NCI-H1092 treated with DMSO at 0.1 percent for 48 hours (cell line): ENCODE measurements around the gene SPN.
A peak's percentile ranks its signal among the peaks of the same experiment; 100 is the strongest.
"Not testable (repeated sequence)": the region's sequence is repeated elsewhere in the genome, so short reads cannot be mapped to it uniquely, and the experiment has no call there.

Experiments
- DNase-seq: peaks from one replicate; lab custom pipeline; 2025; lab: John Stamatoyannopoulos, UW

SPN gene, protein sequence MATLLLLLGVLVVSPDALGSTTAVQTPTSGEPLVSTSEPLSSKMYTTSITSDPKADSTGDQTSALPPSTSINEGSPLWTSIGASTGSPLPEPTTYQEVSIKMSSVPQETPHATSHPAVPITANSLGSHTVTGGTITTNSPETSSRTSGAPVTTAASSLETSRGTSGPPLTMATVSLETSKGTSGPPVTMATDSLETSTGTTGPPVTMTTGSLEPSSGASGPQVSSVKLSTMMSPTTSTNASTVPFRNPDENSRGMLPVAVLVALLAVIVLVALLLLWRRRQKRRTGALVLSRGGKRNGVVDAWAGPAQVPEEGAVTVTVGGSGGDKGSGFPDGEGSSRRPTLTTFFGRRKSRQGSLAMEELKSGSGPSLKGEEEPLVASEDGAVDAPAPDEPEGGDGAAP

DNA sequence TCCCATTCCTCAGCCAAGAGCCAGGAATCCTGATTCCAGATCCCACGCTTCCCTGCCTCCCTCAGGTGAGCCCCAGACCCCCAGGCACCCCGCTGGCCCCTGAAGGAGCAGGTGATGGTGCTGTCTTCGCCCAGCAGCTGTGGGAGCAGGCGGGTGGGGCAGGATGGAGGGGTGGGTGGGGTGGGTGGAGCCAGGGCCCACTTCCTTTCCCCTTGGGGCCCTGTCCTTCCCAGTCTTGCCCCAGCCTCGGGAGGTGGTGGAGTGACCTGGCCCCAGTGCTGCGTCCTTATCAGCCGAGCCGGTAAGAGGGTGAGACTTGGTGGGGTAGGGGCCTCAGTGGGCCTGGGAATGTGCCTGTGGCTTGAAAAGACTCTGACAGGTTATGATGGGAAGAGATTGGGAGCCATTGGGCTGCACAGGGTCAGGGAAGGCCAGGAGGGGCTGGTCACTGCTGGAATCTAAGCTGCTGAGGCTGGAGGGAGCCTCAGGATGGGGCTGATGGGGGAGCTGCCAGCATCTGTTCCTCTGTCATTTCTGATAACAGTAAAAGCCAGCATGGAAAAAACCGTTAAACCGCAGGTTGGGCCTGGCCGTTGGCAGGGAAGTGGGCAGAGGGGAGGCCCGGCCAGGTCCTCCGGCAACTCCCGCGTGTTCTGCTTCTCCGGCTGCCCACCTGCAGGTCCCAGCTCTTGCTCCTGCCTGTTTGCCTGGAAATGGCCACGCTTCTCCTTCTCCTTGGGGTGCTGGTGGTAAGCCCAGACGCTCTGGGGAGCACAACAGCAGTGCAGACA is at the start of gene SPN:
TSS of gene SPN (plus strand) at position 232 of the 791 bp plus-strand sequence. CDS start at position 714, 482 bp downstream.
- DNase-seq: no peak

DNA sequence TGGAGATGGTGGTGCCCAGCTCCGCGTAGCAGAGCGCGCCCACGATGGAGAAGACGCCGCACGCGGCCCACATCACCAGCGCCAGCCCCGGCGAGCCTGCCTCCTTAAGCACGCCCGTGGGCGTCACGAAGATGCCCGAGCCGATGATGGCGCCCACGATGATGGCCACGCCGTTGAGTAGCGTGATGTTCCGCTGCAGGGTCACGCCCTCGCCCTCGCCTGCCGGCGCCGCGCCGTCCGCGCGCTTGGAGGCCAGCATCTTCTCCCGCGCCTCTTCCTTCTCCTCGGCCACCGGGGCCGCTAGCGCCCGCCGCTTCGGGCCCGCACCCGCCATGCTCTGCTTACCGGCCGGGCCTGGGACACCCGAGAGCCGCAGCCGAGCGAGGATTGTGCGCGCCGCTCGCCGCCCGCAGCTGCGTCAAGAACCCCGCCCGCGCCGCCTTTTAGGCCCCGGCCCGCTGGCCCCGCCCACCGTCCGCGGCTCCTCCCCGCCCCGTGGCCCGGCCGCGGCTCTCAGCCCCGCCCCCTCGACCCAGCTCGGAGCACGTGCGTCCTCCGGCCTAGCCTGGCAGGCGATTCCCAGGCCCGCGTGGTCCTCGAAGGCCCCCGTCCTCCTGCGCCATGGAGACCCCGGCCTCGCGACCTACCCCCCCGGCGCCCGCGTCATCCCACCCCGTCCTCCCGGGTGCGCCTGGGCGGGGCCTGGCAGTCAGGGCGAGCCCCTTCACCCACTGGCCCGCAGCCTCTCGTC is 49.6 kb upstream of the SPN start:
- DNase-seq: peak; percentile 56

DNA sequence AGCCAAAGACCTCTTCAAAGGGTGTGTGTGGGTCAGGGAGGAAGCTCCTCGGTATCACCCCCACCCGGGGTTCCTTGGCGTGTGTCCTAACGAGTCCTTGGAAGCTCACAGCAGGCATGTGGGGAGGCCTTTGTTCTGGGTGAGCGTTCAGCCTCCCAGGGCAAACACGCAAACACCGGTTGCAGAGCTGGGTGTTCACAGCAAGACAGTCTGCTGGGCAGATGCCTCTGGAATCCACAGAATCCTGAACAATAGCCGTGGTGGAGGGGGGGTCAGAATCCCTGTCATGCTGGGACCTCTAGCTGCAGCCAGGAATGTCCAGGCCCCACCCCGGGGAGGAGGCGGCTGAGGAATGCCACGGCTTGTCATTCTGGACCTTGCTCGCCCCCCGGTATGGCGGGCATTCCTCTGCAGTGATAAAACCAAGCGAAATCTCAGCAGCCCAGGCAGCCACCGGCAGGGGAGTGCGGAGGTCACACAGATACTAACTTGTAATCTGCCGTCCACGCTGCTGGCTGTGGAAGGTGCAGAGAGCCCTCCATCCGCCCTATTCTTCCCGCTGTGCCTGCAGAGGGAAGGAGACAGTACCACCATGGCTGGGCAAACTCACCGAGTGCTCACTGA is 48.2 kb upstream of the SPN start:
- not testable (repeated sequence) for DNase-seq

GRCh38 chr16:29616127-29616526 is 46.9 kb upstream of the SPN start:
- not testable (repeated sequence) for DNase-seq

GRCh38 chr16:29620591-29620990 is 42.5 kb upstream of the SPN start:
- not testable (repeated sequence) for DNase-seq

GRCh38 chr16:29622738-29623137 is 40.3 kb upstream of the SPN start:
- DNase-seq: not testable (repeated sequence)

DNA sequence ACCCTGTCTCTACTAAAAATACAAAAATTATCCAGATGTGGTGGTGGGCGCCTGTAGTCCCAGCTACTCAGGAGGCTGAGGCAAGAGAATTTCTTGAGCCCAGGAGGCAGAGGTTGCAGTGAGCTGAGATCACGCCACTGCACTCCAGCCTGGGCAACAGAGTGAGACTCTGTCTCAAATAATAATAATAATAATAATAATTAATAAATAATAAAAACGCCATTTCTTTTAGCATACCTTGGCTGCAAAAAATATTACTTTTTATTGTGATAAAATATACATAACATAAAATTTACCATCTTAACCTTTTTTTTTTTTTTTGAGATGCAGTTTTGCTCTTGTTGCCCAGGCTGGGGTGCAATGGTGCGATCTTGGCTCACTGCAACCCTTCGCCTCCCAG is 39.8 kb upstream of the SPN start:
- not testable (repeated sequence) for DNase-seq

DNA sequence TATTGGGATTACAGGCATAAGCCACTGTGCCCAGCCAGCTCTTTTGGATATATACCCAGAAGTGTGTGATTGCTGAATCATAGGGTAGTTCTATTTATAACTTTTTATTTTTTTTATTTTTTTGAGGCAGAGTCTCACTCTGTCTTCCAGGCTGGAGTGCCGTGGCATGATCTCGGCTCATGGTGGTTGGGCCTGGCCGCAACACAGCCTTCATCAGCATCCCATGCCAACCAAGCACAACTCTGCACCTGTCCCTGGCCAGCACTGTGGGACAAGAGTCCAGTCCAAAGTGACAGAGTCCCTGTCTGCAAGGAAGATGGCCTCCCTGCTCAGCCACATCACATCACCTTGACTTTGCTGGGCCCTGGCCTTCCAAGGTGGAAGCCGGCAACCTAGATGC is 37.9 kb upstream of the SPN start:
- not testable (repeated sequence) for DNase-seq

DNA sequence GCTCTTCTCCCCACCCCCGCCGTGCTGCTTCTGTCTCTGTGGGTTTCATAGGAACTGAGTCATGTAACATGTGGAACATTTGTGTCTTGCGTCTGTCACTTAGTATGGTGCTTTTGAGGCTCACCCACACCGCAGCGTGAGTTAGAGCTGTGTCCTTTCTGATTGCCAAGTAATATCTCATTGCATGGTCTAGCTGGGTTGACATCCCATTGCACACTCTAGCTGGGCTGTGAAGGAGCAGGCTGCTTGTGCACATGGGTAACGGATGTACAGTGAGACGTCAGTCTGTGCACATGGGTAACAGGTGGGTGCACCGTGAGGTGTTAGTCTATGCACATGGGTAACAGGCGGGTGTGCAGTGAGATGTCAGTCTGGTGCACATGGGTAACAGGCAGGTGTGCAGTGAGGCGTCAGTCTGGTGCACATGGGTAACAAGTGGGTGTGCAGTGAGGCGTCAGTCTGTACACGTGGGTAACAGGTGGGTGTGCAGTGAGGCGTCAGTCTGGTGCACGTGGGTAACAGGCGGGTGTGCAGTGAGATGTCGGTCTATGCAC is 36.2 kb upstream of the SPN start:
- not testable (repeated sequence) for DNase-seq

- DNase-seq: not testable (repeated sequence)
Observed at GRCh38 chr16:29627661-29628075, 35.4 kb upstream of the SPN start.

DNA sequence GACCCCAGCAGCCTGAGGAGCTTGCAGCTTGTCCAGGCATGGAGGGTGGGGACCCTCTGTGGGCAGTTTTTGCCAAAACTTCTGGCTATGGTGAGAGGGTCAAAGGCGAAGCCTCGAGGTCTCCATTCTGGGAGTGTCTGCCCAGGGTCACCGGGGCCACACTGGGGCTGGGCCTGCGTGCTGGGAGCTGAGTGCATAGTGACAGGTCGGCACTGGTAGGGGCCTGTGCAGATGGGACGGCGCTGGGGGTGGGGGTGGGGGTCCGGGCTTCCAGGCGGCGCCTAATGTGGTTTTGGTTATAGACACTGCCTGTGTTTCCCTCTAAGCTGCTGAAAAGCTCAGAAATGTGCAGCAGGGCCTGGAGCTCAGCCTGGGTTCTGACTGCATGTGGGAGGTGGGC is 34.3 kb upstream of the SPN start:
- not testable (repeated sequence) for DNase-seq

- DNase-seq: not testable (repeated sequence)
Observed at GRCh38 chr16:29629318-29629717, 33.7 kb upstream of the SPN start.

- not testable (repeated sequence) for DNase-seq
Observed at GRCh38 chr16:29631658-29632057, 31.4 kb upstream of the SPN start.

- not testable (repeated sequence) for DNase-seq
Observed at GRCh38 chr16:29635902-29636301, 27.1 kb upstream of the SPN start.

GRCh38 chr16:29636368-29636767 is 26.7 kb upstream of the SPN start:
- DNase-seq: not testable (repeated sequence)

- DNase-seq: not testable (repeated sequence)
Observed at GRCh38 chr16:29638751-29639150, 24.3 kb upstream of the SPN start.

DNA sequence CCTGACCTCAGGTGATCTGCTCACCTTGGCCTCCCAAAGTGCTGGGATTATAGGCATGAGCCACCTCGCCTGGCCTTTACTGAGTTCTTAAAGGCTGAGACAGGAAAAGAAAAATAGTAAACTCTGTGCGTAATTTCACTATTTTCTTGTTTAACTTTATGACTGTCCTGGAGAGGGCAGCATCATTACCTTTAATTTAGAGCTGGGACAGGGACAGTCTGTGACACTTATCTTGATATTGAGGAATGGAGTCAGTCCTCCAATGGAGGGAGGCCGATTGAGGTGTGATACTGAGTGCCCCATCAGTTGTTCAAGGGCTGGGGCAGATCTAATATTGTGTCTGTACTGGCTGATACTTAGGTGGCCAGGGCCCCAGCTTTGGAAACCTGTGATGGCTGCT is 21.5 kb upstream of the SPN start:
- no peak for DNase-seq

DNA sequence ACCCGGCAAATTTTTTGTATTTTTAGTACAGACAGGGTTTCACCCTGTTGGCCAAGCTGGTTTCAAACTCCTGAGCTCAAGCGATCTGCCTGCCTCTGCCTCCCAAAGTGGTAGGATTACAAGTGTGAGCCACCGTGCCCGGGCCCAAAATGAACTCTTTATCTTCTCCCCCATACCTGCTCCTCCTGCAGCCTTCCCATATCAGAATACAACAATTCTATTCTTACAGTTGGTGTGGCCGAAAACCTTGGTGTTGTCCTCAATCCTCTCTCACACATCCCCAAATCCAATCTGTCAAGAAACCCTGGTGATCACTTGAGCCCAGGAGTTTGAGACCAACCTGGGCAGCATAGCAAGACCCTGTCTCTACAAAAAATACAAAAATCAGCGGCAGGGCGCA is 19.5 kb upstream of the SPN start:
- DNase-seq: no peak

- DNase-seq: no peak
Observed at GRCh38 chr16:29644338-29644857, 18.6 kb upstream of the SPN start.

DNA sequence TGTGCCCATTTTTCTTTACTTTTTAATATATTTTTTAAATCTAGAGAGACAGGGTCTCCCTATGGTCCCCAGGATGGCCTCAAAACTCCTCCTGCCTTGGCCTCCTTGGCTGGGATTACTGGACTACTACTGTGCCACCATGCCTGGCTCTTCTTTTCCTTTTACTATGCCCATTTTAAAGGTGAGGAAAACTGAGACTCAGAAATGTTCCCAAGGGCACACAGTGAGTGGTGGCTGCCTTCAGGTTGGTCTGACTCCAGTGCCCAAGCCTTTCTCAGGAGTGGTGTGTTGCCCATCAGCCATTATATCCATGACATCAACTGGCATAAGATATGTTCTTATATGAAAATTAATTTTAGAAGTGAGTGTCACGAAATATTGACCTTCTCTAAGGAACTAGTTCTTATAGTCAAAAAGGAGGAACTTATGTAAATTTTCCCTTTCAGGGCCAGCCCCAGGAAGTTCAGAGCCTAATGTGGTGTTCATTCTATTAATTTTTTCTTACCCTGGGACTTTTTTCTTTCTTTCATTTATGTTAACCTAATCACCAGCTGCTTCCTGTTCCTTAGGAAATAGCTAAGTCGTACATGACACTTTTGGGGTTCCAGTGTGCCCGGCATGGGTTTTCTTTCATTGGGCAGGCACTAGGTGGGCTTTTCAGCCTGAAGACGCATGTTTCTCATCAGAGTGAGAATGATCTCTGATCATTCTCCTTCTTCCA is 17.9 kb upstream of the SPN start:
- DNase-seq: no peak
